KG1 (cell line): ENCODE results near the gene ULK2.

Experiments
- DNase-seq: peaks from one replicate; lab custom pipeline; 2025; lab: John Stamatoyannopoulos, UW

The ULK2 gene

DNA sequence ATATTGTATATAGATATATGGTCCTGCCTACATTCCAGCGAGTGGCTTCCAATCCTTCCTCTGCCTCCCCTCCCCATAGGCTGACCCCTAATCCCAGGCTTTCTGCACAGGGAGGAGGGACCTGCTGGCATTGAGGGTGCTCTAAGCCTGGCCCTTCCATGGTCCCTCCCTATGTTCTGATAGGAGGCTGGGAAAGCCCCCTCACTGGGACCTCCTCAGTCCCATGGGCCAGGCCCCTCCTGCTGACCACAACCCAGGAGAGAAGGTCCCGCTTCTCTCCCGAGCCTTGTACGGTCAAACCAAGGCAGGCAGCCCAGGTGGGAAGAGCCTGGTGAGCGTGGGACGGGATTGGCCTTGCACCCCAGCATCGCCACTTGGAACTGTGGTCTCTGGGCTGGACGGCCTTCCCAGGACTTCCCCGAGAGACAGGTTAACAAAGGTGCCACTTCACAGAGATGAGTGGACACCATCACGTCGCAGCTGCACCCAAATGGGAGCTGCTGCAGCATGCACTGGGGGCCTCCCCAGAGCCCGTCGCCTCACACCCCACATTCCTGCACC, 120.5 kb downstream of the ULK2 start:
- DNase-seq, result no peak

DNA sequence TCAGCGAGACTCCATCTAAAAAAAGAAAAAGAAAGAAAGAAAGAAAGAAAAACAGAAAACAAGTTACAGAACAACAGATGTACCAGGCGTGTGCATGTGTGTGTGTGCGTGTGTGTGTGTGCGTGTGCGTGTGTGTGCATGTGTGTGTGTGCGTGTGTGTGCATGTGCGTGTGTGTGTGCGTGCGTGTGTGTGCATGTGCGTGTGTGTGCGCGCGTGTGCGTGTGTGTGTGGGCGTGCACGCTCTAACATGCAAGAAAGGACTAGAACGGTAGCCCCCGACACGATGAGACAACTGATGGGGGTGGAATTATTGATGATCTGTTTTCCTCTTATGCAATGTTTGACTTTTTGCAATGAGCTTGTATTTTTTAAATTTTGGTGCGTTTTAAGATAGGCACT, 121.2 kb downstream of the ULK2 start:
- no peak for DNase-seq

DNA sequence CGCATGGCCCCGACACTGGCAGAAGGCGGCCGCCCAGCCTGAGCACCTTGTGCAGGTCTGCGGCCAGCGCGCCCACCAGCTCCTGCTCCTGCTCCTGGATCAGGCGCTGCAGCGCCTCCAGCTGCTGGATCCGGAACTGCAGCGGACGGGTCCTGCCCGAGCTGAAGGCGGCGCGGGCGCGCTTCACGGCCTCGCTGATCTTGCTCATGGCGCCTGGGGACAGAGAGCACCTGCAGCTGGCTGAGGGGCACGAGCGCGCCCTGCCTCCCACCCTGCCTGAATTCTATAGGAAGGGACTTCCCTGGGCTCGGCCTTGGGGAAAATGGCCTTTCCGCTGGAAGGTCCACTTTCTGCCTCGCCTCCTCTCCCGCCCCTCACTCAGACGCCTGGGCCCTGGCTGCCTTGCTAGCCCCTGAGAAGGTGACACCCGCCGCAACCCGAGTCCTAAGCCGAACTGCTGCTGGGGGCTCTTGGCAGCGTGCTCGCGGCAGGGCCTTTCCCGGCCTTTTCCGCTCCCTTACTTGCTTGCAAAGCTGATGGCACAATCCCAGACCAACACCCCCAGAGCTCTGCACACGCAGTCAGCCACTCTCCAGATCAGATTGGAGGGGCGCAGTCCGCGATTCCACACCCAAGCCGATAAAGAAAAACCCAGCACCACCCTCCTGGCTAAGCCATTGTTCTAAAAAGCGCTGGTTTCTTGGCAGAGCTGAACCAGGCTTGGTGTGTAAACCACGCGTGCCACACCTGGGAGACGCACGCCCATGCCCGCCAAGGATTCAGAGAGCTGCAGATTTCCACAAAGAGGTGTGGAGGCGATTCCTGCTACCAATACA, 122.6 kb downstream of the ULK2 start:
- no peak for DNase-seq

DNA sequence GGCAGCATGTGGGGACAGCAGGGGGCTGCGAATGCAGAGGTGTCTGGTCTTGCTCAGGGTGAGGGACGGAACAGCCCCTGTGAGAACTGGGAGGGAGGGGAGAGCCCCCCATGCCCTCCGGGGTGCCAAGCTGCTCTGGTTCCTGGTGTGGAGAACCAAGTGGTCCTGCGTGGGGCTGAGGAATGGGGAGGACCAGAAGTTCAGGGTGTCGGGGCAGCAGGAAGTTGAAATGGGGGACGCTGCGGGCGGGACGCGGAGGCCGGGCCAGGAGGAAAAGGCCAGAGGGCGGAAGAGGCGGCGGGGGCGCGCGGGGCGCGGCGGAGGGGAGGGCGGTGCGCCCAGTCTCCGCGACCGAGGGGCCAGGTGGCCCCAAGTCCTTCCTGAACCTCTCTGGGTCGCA, 123.2 kb downstream of the ULK2 start:
- no peak for DNase-seq

DNA sequence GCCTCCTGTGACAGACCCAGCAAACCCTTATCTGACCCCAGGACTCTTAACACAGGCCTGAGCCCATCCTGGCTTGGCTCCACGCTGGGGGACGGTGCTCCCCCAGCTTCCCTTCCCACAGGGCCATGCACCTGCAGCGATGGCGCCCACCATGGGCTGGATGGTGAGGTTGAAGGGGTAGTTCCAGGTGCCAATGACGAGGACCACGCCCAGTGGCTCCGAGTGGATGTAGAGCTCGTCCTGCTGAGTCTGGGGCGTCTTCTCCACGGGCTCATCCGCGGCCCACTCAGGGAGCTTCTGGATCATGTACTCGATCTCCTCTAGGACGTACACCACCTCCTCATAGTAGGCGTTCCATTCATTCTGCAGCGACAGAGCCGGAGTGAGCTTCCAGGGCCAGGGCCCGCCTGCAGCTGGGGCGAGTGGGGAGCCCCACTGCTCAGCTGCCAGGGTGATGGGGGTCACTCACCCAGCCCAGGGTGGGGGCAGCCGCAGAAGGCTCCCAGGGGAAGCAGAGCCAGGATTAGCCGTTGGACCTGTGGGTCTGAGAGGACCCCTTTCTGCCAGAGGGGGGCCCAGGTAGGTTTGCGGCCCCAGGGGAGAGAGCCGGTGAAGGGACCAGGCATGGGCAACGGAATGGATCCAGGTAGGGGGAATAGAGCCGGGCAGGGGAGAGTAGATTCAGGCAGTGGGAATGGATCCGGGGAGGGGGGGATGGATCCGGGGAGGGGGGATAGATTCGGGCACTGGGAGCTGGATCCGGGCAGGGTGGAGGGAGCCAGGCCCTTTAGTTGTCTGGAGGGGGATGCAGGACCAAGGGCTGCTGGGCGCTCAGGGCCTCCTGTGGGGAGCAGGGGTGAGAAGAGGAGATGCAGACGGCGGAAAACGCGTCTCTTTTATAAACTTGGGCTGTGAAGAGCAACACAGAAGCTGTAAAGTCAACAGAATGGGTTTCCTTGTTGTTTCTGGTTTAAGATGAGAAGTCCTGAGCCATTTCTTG, 124.3 kb downstream of the ULK2 start:
- no peak for DNase-seq

DNA sequence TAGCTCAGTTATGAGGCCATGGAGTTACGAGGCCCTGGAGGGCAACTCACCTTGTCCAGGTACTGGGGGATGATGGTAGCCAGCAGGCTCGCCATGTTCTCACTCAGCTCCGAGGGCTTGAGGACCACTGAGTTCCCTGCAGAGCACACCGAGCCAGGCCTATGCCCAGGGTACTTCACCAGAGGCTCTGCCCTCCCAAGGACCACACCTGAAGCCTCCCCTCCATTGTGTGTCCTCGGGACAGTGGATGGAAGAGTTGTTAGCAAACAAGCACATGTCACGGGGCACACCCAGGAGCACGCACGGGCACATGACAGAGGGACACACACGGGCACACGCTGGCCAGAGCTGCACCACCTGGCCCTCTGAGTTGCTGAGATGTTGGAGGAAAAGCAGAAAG, 125.2 kb downstream of the ULK2 start:
- no peak for DNase-seq

DNA sequence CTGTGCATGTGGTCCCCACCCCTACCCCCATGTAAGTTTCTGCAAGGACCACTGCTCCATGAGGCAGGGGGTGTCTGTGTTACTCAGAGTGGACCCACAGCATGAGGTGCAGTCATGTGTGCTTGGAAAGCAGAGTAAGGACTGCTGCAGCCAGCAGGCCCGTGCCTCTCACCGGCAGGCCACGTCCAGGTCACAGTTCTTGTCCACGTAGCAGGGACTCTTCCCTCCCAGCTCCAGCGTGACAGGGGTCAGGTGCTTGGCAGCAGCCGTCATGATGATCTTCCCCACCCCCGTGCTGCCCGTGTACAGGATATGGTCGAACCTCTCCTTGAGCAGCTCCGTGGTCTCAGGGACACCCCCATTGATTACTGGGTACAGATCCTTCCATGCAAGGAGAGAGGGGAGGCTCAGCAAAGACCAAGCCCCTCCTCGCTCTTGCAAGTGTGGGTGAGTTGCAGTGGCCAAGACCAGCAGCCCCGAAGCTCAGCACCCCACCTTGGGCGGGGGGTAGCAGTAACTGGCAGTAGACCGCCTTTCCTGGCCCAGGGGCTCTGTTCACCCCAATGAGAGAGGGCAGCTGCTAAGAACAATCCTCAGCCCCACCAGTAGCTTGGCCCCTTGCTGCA, 125.8 kb downstream of the ULK2 start:
- no peak for DNase-seq

DNA sequence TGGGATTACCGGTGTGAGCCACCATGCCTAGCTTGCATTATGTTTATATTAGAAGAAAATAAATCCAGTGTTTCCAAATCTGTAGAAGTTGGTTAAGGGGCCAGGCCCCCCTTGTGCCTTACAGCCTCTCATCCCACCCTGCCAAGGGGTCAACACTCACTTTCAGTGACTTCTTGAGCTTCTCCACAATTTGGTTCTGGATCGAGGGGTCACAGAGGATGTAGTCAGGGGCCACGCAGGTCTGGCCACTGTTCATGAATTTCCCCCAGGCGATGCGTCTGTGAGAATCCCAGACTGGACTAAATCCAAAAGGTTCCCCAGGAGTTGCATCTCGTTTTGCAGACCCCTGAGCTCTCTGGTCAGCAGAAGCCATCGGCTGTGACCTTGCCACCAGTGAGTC, 126.8 kb downstream of the ULK2 start:
- DNase-seq, result no peak

DNA sequence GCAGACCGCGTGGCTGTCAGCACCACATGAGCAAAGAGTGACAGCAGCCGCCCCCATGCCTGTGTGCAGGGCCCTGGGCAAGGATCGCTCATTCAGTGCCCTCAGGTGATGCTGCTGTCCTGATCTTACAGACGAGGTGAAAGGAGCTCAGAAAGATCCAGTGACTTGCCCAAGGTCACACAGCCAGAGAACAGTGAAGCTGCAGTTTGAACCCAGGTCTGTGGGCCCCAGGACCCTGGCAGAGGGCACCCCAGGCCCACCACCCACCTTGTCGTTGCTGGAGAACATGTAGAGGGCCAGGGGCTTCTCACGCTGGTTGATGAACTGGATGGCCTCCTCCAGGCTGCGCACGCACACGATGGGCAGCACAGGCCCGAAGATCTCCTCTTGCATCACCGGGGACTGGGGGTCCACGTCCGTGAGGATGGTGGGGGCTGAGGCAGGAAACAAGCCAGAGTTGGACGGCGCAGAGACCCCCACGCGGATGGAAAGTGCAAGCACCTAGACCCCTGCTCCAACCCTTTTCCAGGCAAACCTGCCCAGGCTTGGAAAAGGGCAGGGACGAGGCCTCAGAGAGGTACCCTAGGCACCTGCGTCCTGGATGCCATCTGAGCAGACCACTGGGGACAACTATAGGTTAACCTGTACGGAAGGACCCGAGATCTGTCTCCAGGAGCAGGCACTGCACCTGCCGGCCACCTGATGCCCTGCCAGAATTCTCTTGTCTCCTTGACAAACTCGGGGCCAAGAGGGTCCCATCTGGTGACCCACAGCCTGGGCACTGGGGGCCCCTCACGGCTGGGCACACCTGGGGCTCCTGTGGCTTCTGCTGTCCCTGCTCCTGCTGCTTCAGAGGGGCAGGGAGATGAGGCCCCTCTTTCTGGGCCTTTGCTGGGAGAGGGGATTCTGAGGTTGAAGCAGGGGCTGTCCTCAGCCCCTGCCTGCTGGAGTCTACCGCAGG, 128.2 kb downstream of the ULK2 start:
- DNase-seq, result no peak

DNA sequence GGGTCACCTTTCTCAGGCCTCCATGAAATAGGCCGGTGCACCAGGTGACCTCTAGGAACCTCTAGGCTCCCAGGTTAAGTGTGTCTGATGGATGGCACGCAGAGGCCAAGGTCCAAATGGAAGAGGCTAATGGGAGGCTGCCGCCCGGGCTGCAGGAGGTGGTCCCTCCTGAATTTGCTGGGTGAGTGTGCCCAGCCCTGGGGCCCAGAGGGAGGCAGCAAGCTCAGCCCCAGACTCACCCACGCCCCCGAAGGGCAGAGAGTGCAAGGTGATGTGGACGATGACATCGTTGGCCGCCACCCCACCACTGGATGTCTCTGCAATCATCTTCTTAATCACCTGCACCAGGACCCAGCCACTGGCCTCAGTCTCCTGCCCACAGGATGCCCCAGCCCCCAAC, 129.0 kb downstream of the ULK2 start:
- DNase-seq, result no peak

DNA sequence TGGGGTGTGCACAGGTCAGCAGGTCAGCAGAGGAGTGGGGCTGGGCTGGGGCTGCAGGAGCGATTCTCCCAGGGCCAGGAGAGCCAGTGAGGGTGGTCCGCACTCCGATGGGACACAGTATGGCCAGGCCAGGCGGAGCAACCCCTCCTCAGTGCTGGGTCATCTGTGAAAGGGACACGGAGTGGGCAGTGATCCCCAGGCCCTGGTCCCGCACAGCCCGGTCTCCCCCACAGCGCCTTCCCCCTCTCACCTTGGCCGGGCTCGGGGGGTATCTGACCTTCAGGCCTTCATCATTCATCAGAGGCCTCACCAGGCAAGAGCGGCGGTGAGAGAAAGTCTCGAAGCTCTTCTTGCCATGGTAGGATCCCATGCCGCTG, 129.7 kb downstream of the ULK2 start:
- no peak for DNase-seq

DNA sequence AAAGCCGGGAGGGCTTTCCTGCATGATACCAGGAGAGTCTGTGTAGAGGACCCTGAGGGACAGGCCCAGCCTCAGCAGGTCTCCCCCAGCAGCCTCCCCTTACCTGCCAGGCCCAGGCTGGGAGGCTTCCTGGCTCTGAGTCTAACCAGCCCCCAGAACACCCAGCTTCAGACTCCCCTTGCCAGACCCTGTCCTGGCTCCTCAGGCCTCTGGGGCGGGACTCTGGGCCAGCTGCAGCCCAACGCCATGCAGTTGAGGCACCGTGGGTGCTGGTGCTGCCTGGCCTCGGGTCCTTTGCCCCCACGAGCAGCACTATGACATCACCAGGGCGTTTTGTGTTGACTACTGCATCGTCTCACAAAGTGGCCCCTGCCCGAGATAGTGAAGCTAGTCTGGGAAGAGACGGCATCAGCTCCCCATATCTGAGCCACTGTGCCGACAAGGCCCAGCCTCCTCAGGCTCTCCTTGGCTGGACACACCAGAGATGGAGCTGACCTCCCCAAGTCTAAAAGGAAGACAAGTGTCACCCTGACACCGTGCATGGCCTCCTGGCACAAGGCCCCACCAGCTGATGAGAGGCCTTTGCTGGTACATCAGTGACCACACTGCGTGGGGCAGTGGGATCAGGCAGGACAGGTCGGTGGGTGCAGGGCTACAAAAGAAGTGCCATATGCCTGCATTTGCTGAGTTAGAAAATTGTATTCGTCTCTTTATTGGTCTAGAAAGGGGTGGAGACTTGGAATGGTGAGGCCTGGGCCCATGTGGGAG, 130.2 kb downstream of the ULK2 start:
- DNase-seq, result no peak

DNA sequence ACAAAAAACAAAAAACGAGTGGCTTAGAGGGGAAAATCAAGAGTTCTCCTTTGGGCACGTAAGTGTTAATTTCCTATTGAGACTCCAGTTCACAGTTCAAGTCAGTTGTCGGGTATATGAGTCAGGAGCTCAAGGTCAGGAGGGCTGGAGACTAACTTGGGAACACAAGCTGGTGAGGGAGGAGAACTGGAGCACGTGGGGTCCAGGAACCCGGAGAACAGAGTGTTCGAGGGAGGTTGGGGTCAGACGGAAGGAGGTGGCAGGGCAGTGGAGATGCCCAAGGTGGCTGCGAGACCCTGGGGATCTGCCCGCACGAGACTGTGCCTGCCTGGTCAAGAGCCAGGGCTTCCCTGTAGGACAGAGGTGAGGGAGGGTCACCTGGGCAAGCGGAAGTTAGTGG, 131.7 kb downstream of the ULK2 start:
- DNase-seq, result no peak

DNA sequence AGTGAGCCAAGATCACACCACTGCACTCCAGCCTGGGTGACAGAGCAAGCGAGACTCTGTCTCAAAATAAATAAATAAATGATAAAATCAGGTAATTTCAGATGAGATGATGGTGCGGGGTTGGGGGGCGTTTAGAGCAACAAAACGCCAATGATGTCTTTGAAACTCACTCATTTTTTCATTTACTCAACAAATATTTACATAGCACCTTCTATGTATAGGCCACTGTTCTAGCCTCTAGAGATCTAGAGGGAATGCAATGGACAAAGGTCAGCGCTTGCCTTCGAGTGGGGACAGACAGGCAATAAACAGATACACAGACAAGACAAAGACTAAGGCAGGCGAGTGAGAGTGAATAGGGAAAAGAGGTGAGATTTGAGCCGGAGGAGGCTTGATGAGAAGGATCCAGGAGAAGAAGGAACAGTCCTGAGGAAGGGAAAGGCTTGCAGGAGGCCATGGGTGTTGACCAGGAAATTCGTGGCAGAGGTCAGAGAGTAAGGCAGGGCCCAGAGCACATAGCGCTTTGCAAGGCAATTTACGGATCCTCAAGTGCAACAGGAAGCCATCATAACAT, 133.7 kb downstream of the ULK2 start:
- no peak for DNase-seq

DNA sequence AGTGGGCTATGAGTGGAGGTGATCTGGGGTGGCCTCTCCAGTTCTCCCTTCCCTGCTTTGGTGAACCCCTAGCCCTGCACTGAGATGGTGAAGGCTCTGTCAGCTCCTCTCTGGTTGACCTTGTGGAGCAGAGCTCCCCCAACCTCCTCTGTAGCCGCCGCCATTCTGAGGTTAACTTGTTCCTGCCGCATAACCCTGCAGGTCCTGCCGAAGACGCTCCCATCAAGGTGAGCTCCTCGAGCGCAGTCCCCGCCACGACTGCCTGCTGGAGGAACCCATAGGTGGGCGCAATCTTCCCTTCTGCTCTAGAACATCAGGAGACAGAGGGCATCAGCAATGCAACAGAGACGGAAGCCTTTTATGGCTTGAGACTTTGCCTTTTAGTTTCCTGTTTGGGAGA, 136.1 kb downstream of the ULK2 start:
- DNase-seq, result no peak

DNA sequence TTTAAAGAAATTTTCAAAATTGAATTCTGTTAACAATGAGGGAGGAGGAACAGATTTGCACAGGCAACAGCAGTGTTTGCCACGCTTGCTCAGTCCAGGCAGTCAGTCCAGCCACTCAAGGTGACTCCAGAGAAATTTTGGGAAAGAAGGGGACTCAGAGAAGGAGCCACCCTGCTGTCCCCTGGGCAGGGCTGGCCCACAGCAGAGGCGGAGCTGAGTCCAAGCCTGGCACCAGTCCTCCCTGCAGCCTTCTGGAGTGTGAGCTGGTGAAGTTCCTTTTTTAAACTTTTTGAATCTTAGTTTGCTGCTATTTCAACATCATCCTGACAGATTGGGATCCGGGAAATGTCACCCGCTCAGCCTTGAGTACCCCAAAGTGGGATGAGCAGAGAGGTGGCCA, 136.9 kb downstream of the ULK2 start:
- no peak for DNase-seq

DNA sequence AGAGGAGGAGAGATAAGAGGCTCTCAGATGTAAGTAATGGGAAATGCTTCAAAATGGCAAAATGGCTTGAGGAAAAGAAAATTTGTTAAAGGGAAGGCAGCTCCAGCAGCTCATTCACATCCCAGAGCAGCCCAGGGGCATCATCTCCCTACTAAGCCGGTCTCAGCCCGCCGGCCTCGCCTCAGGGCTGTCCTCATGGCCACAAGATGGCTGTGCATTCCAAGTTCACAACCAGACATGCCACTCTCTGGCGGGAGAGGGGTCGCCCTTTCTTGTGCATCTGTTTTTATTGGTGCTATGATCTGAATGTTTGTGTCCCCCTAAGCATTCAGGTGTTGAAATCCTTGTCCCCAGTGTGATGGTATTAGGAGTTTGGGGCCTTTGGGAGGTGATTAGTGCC, 137.8 kb downstream of the ULK2 start:
- no peak for DNase-seq

DNA sequence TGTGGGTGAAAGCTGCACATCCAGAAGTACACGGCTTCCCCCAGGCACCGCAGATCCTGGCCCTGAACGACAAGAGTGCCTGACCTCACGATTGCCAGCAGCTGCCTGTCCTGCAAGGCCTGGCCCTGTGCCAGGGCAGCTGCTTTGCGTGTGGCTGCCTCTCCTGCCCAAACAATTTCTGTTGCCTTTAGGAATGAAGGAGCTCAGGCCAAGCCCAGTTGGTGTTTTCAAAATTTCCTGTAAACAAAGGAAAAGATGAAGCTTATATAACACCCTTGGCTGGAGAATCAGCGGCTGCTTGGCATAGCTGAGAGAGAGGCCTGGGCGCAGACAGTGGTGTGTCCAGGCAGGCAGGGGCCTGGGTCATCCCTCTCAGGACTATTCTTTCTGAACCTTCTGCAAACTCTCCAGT, 139.6 kb downstream of the ULK2 start:
- DNase-seq, result no peak

DNA sequence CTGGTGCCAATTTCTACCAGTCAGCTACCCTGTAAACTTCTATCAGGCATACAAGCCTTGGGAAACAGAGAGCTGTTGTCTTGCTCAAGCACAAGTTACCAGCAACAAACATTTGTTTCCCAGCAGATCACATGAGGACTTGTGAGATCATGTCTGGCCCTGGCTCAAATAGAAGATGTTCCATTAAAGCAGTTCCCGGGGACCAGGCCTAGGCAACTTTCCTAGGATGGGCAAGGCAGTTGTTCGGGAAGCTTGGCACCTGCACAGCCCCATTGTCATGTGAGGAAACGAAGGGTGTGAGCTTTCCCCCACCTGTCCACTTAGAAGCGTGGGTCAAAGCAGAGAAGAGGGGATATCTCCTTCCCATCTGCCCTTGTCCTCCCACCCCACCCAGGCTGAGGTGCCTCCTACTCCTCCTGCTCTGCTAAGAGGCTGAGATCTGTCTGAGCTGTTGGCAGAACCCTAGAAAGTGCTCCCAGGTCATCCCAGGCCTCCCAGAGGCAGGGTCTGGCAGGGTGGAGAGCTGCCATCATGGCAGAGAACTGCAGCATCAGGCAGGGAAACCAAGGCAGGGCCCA, 140.1 kb downstream of the ULK2 start:
- no peak for DNase-seq
